Measurements from ENCODE around the gene DHODH.
"Not testable (repeated sequence)": the region's sequence is repeated elsewhere in the genome, so short reads cannot be mapped to it uniquely, and the experiment has no call there.

Gene DHODH

DNA sequence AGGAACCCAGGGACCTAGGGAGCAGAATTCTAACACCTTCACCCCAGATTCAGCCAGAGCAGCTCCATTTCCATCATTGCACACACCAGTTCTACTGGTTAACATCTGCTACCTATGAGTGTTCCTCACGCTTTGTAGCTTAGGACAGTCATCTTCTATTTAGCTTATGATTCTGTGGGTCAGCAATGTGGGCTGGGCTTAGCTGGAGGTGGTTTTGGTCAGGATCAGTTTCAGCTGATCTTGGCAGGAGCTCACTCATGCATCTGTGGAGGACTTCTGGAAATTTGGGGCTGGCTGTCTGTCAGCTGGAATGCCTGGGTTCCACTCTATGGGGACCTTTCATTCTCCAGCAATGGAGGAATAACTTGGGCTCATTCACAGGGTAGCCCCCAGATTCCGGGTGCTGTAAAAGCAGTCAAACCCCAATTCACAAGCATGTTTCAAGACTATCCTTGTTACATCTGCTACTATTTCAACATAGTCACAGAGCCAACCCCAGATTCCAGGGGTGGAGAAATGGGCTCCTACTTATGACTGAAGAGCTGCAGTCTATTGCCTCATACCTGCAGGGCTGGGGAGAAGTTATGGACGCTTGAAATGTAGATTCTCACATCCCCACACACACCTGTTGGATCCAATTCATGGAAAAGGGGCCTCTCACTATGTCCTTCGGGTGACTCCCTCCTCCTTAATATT, 42.4 kb downstream of the DHODH start:
- in situ Hi-C loops (cut with MboI; ENCODE audit: low sequenced_read_pairs), result no loop called here

- in situ Hi-C loops (cut with MboI; ENCODE audit: low sequenced_read_pairs), result no loop called here
These were observed 43.3 kb downstream of the DHODH start for GRCh38 chr16:72051818-72052217.

DNA sequence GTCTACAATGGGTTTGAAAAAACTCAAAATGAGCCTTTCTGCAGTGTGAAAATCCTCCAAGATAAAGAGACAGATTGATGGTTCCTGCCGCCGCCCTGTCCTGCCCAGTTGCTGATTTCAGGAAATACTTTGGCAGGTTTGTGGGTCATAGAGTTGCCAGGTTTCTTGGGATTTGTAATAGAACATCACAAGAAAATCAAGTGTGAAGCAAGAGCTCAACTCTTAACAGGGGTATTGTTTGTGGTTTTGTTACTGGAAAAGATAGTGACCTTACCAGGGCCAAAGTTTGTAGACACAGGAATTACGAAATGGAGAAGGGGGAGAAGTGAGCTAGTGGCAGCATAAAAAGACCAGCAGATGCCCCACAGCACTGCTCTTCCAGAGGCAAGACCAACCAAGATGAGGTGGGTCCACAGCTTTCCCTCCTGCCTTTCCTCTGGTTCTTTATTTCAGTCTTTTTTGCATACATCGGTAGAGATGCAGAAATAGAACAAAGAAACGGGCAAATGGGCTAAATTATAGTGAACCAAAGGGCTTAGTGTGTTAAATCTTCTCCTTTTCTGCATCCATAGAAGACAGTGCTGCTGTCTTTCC, 45.8 kb downstream of the DHODH start, which contains the start of gene HP:
TSS of gene HP (plus strand) at position 252 of the 594 bp plus-strand sequence. CDS start at position 400, 148 bp downstream.
- in situ Hi-C loops (cut with MboI; ENCODE audit: low sequenced_read_pairs), result not testable (repeated sequence)

GRCh38 chr16:72055911-72056310, 47.4 kb downstream of the DHODH start:
- in situ Hi-C loops (cut with MboI; ENCODE audit: low sequenced_read_pairs), result no loop called here

- in situ Hi-C loops (cut with MboI; ENCODE audit: low sequenced_read_pairs), result not testable (repeated sequence)
These were observed 48.8 kb downstream of the DHODH start for GRCh38 chr16:72057313-72057712.

- in situ Hi-C loops (cut with MboI; ENCODE audit: low sequenced_read_pairs), result not testable (repeated sequence)
These were observed 50.5 kb downstream of the DHODH start for GRCh38 chr16:72059060-72059459.

DNA sequence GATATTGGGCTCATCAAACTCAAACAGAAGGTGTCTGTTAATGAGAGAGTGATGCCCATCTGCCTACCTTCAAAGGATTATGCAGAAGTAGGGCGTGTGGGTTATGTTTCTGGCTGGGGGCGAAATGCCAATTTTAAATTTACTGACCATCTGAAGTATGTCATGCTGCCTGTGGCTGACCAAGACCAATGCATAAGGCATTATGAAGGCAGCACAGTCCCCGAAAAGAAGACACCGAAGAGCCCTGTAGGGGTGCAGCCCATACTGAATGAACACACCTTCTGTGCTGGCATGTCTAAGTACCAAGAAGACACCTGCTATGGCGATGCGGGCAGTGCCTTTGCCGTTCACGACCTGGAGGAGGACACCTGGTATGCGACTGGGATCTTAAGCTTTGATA, 51.9 kb downstream of the DHODH start:
- in situ Hi-C loops (cut with MboI; ENCODE audit: low sequenced_read_pairs), result no loop called here

- in situ Hi-C loops (cut with MboI; ENCODE audit: low sequenced_read_pairs), result no loop called here
These were observed 53.0 kb downstream of the DHODH start for GRCh38 chr16:72061564-72061963.

GRCh38 chr16:72064361-72064894, 55.9 kb downstream of the DHODH start:
- in situ Hi-C loops (cut with MboI; ENCODE audit: low sequenced_read_pairs), result no loop called here

DNA sequence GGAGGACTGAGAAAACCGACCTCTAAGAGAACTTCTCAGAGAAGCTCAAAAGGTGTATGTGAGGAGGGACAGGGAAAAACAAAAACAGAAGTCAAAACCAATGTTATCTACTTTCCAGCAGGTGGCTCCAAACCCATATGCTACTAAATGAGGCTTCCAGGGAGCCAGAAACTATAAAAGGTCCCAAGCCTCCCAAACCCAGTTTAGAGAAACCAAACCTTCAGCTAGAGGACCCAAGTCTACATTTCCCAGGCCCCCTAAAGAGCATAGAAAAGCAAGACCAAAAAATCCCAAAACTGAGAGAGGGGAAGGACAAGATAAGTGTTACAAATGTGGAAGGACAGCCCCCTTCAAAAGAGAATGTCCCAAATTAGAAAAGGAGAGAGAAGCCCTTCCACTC, 58.2 kb downstream of the DHODH start:
- in situ Hi-C loops (cut with MboI; ENCODE audit: low sequenced_read_pairs), result no loop called here

GRCh38 chr16:72068930-72069329, 60.4 kb downstream of the DHODH start:
- in situ Hi-C loops (cut with MboI; ENCODE audit: low sequenced_read_pairs), result no loop called here

- in situ Hi-C loops (cut with MboI; ENCODE audit: low sequenced_read_pairs), result no loop called here
These were observed 64.2 kb downstream of the DHODH start for GRCh38 chr16:72072514-72073342.

- in situ Hi-C loops (cut with MboI; ENCODE audit: low sequenced_read_pairs), result no loop called here
These were observed 65.2 kb downstream of the DHODH start for GRCh38 chr16:72073560-72074230.

DNA sequence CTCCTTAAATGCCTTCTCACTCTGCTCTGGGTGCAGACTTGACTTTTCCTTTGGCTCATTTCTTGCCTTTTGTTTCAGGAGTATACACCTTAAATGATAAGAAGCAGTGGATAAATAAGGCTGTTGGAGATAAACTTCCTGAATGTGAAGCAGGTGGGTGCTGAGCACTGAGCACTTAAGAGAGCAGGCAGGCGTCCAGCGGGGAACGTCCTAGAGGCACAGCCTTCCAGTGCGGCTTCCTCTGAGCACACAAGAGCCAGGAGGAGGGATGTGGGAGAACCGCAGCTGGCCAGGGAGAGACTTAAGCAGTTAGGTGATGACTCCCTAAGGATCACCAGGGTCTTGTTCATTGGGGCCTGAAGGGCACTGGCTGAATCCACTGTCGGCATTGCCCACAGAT, 66.5 kb downstream of the DHODH start:
- in situ Hi-C loops (cut with MboI; ENCODE audit: low sequenced_read_pairs), result not testable (repeated sequence)

Data from hTERT RPE-1 (cell line).